ENCODE data around the gene TPBGL. TPM values are rescaled to one million over a fixed set of nuclear protein-coding genes. Genes with fewer than 3 reads are reported as not detected.

TPBGL gene, protein sequence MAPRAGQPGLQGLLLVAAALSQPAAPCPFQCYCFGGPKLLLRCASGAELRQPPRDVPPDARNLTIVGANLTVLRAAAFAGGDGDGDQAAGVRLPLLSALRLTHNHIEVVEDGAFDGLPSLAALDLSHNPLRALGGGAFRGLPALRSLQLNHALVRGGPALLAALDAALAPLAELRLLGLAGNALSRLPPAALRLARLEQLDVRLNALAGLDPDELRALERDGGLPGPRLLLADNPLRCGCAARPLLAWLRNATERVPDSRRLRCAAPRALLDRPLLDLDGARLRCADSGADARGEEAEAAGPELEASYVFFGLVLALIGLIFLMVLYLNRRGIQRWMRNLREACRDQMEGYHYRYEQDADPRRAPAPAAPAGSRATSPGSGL
- under 1 TPM; 0.08 to 0.29 (median 0.12) TPM for polyA plus RNA-seq (ENCODE audit: insufficient read depth in 1 of 5, insufficient read length in 5 of 5, low replicate concordance in 1 of 5)
- long read RNA-seq, donor 1, partial matches to known transcripts, result 0 of 1 reads
- long read RNA-seq, donor 1, other reads (novel, unspliced or antisense), result 0 of 1 reads
- long read RNA-seq, donor 2, result 0 reads
- long read RNA-seq, donor 3, partial matches to known transcripts, result 0 of 1 reads
- long read RNA-seq, donor 3, other reads (novel, unspliced or antisense), result 0 of 1 reads
- long read RNA-seq, donor 4, result 0 reads
- long read RNA-seq, donor 5, result 0 reads
- long read RNA-seq, donor 6, partial matches to known transcripts, result 0 of 1 reads
- long read RNA-seq, donor 6, other reads (novel, unspliced or antisense), result 0 of 1 reads
- long read RNA-seq, donor 7, partial matches to known transcripts, result 0 of 1 reads
- long read RNA-seq, donor 7, other reads (novel, unspliced or antisense), result 0 of 1 reads
- long read RNA-seq, donor 8, result 0 reads

DNA sequence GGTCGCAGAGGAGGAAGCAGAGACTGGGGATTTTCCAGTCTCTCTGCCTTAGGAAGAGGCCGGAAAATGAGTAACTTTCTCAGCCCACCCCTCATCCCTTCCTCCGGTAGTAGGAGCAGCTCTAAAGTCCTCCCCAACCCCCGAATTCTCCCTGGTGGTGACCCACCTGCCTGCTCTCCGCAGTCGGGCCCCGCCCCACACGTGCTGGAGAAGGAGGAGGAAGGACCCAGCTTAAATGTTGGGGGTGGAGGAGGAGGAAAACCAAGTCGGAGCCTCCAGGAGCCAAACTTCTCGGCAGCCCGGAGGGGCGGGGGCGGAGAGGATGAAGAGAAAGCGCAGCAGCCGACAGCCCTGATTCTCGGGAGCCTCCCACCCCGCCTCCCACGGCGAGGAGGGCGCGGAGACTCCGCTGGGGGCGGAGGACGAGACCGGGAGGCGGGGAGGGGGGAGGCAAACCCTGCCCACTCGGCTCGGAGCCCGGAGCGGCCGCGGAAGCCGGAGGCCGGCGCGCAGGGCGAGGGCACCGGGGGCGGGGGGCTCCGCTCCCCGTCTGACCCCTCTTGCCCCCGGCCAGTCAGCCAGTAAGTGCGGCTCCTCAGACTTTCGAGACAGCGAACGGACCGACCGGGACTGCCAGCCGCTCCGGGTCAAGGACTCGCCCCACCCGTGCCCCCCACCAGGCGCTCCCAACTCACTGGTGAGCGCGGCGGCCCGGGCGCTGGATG lies at the start of gene TPBGL:
Gene TPBGL, plus strand, starts transcription at position 464 of the 725 bp plus-strand sequence. CDS start 276 bp downstream, outside the sequence.
- DNase-seq, result no peak

DNA sequence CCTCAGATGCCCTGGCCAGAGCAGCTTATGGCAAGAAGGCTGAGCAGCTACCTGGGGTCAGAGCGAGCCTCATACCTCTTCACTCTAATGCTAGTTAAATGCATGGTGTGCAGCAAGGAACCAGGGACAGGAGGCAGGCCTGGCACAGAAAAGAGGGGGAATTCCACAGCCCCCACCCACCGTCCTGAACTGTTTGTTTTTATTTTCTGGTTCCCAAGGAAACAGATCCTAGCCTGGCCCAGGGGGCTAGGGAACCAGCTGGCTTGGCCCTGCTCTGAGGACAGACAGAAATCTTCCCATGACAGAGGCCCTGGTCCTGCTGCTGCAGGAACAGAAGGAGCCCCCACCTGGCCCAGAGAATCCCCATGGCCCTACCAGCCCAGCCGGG lies 49.2 kb upstream of the TPBGL start:
- no peak for DNase-seq

DNA sequence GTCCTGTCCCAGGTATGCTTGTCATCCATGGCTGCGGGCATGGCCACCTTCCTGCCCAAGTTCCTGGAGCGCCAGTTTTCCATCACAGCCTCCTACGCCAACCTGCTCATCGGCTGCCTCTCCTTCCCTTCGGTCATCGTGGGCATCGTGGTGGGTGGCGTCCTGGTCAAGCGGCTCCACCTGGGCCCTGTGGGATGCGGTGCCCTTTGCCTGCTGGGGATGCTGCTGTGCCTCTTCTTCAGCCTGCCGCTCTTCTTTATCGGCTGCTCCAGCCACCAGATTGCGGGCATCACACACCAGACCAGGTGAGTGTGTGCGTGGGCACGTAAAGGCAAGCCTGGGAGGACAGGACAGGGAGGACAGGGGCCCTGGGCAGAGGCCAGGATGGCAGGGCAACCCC lies 47.3 kb upstream of the TPBGL start:
- DNase-seq, result no peak

DNA sequence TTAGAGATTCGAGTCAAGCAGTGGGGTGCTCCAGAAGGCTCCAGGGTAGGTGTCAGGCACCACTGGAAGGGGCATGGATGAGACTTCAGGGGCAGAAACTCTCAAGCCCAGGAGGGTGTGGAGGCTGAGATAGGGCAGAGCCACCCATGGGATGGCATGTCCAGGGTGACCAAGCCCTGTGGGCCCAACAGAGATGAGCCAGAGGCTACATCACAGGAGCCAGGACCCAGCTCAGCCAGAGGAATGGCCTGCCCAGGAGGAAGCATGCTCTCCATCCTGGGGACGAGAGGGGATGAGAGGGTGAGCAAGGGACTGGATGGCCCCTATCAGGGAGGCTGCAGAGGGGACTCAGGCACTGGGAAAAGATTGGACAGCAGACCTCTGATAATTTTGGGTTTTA lies 46.9 kb upstream of the TPBGL start:
- DNase-seq, result no peak

DNA sequence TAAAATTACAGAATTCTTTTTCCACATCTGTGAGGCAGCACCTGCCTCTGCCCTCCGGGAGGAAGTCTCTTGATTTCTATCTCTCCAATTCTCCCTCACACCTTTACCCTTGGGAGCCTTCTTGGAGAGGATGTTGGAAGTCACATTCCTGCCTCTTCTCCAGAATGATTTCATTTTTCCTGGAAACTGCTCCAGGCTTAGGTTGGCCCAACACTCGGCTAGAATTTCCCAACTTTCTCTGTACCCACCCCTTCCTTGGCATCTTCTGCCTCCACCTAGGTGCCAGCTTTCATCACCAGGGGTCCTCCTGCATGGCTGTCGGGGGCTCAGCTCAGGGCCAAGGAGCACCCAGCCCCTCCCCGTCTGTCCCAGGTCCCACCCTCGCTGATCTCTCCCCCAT lies 46.4 kb upstream of the TPBGL start:
- no peak for DNase-seq

DNA sequence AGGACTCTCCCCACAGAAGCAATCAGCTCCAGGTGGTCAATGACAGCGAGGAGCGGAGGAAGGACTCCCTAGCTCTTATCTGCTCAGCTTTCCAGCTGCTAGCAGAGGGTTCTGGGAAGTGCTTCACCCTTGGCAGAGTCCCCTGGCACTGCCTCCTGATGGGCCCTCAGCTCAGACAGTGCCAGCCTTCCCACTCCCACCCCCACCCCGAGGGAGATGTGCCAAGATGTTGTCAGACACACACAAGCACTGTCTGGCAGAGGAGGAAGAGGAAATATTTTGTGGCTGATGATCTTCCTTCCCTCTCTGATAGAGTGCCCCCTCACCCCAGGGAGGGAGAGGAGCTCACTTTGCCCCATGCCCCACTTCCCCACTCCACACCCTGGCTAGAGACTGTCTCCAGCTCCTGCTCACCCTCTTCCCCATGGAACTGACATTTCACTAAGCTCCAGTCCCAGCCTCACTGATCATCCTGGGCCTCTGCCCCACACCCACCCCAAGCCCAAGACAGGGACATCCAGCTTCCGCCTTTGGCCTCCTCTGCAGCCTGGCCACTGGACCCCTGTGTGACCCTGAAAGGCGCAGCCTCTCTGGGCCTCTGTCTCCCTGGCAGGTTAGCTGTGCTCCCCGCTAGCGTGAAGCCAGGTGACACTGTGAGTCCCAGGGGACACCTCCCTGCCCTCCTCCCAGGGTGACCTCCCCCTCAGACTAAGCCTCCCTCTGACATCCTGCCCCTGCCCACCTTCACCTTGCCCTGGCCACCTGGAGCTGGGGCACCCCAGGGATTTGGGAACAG lies 45.2 kb upstream of the TPBGL start:
- no peak for DNase-seq

DNA sequence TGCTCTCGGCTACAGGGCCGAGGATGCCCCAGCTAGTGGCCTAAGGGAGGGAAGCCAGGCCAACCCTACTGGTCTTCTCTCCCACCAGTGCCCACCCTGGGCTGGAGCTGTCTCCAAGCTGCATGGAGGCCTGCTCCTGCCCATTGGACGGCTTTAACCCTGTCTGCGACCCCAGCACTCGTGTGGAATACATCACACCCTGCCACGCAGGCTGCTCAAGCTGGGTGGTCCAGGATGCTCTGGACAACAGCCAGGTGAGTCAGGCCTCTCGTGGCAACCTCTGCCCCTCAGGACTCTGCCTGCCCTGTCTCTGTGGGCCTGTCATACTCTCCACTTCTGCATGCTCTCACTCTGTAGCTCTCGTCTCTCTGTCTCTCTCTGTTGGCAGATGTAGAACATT lies 44.1 kb upstream of the TPBGL start:
- no peak for DNase-seq

DNA sequence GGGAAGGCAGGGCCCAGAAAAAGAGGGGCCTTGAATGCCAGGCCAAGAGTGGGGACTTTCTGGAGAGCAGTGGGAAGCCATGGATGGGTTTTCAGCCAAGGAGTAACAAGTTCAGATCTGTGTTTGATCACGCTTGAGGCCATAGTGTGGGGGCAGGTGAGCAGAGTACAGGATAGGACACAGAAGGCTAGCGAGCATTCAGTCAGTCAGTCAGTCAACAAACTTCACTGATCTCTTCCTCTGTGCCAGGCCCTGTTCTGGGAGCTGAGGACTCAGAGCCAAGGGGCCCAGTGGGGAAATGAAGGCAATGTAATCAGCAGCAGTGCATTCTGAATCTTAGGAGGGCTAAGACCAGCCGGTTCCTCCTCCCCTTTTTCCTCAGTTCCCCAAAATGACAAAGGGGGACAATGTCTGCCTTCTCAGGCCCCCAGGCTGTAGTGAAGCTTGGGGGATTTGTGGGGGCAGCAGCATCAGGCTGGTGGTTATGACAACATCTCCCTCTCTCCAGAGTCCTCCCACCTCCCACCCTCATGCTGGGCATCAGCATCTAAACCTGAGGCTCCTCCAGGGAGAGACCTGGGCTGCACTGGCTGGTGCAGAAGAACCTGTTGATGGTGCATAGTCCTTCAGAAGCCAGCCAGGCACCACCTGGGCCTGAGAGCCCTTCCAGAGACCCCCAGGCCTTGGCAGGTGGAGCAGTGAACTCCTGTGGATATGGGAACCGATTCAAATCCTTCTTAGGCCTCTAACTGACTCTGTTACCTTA lies 42.9 kb upstream of the TPBGL start:
- no peak for DNase-seq

DNA sequence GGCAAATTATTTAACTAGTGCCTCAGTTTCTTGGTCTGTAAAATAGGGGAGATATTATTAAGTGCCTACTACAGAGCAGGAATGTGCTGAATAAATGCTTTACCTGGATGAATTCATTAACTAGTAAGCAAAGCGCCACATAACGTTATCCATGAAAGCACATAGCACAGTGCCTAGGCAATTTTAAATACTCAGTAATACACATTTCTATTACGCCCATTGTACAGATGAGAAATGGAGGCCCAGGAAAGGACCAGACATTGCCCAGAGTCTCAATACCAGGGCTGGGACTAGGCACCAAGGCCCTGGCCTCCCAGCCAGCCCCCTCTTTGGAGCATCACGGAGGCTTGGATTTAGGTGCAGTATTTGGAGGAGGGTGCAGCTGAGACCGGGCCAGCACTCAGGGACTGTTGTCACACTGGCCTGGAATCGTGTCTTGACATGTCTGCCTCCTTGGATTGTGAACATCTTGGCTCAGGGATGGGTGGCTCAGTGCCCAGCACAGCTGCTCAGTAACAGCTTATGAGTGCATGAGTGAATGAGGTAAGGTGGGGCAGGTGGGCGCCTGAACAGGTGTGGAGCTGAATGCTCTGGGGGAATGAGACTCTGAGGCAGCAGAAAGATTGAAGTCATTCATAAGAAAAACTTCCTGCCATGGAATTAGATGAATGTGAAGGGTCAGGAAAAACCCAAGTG lies 42.1 kb upstream of the TPBGL start:
- no peak for DNase-seq

DNA sequence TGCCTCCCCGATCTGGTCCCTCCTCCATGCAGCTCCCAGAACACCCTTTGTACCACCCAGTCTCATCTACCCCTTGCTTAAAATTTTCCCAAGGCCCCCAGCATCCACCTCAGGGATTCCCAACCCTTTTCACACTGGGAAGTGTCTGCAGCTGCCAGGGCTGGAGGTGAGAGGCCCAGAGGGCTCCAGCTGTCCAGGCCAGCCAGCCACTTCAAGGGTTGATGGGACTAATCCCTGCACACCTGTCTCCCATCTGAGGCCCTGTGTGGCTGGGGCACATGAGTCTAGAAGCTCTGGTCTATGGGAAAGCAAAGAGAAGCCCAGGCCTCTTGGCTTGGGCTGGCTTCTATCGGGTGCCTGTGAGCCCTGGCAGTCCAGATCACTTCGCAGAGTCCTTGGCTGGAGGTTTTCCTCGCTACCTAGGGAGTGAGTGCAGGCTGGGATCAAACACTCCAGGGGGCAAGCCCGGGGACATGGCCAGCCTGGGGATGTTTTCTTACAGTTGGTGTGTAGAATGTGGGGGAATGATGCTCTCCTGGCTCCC lies 41.1 kb upstream of the TPBGL start:
- no peak for DNase-seq

DNA sequence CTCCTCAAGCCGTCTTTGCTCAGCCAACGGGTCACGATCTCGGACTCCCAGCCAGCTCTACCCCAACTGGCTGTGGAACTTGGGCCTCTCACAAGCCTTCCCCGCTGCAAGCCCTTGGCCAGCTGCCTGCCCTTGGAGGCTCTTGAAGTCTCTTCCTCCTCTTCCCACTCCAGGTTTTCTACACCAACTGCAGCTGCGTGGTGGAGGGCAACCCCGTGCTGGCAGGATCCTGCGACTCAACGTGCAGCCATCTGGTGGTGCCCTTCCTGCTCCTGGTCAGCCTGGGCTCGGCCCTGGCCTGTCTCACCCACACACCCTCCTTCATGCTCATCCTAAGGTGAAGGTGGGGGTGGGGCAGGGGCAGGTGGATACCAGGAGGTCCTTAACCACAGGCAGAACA lies 40.5 kb upstream of the TPBGL start:
- no peak for DNase-seq

DNA sequence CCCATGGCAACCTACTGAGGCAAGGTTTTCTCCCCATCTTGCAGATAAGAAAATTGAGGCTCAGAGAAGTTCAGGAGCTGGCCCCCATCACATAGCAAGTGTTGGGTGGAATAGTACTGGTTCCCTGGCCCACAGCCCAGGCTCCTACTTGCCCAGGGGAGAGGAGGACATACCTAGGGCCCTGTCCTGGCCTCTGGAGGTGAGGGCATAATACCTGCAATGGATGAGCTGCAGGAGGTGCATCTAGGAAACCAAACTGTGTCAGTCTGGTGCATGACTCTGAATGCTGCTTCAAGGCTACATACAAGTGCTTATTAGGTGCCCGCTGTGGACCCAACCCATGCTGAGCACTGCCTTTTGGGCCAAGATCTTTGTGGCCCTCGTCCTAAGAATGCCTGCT lies 40.0 kb upstream of the TPBGL start:
- DNase-seq, result no peak

DNA sequence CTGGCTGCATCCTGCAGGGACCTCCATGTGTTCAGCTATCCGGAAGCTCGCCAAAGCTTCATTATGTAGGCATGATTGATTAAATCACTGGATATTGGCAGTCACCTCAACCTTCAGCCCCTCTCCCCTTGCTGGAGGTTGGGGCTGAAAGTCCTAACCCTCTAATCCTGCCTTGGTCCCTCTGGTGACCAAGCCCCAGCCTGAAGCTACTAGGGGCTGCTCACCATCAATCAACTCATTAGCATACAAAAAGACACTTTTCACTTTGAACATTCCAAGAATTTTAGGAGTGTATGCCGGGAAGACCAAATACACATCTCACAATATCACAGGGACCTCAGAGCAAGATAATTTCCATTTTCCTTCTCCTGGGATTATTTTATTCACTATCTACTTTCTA lies 38.8 kb upstream of the TPBGL start:
- no peak for DNase-seq

DNA sequence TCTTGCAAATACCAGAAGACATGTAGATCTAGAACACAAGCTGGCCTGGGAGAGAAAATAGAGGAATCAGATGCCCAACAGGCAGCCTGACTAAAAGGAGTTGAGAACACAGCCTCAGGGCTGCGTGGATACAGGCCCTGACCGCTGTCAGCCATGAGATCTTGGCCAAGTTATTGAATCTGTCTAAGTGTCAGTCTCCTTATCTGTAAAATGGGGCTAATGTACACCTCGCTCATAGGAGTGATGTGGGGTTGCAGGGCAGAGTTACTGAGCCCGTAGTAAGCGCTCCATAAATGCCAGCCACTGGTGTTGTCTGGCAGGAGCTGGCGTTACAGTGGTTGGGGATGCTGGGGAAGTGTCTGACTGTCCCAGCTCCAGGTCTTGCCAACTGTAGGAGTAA lies 38.4 kb upstream of the TPBGL start:
- no peak for DNase-seq

DNA sequence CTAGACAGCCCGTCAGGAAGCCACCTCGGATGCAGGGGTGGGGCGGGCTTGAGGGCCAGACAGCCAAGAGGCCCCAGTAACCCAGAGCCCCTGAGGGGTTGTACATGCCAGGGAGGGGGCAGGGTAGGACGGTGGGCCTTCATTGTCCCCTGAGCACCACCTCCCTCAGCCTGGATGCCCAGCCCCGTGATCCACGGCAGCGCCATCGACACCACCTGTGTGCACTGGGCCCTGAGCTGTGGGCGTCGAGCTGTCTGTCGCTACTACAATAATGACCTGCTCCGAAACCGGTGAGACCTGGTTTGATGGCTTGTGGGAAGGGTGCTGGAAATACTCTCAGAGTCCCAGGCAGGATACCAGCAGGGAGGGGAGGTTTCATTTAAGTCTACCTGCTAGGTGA lies 37.4 kb upstream of the TPBGL start:
- DNase-seq, result no peak

DNA sequence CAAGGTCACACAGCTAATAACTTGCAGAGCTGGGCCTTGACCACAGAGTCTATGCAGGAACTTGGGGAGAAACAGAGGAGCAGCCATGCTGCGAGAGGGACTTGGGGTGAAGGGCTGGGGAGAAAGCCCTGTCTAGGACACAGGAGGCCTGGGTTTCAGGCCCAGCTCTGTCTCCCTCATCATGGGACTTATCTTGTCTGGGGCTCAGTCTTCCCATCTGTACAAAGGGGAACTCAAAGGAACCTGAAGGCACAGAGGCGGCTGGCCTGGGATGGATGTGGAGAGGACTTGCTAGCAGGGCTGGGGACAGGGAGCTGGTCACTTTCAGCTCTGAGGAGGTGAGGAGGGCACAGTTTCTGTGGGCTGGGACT lies 36.9 kb upstream of the TPBGL start:
- DNase-seq, result no peak

DNA sequence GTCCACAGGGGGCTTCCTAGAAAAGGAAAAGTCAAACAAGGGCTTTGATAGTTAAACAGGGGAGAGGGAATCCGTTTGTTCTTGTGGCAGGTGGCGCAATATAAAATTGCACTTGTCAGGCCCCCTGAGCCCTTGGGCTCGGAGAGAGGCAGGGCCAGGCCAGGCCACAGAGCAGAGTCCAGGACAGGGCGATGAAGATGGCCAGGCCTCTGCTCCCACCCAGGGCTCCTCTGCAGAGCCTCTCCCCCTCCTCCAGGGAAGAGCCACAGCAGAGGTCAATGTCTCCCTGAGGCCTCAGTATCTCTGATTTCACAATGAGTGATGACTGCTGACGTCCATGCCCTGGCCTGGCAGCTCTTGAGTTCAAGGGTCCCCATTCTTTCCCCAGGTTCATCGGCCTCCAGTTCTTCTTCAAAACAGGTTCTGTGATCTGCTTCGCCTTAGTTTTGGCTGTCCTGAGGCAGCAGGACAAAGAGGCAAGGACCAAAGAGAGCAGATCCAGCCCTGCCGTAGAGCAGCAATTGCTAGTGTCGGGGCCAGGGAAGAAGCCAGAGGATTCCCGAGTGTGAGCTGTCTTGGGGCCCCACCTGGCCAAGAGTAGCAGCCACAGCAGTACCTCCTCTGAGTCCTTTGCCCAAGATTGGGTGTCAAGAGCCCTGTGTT lies 36.4 kb upstream of the TPBGL start:
- DNase-seq, result no peak

DNA sequence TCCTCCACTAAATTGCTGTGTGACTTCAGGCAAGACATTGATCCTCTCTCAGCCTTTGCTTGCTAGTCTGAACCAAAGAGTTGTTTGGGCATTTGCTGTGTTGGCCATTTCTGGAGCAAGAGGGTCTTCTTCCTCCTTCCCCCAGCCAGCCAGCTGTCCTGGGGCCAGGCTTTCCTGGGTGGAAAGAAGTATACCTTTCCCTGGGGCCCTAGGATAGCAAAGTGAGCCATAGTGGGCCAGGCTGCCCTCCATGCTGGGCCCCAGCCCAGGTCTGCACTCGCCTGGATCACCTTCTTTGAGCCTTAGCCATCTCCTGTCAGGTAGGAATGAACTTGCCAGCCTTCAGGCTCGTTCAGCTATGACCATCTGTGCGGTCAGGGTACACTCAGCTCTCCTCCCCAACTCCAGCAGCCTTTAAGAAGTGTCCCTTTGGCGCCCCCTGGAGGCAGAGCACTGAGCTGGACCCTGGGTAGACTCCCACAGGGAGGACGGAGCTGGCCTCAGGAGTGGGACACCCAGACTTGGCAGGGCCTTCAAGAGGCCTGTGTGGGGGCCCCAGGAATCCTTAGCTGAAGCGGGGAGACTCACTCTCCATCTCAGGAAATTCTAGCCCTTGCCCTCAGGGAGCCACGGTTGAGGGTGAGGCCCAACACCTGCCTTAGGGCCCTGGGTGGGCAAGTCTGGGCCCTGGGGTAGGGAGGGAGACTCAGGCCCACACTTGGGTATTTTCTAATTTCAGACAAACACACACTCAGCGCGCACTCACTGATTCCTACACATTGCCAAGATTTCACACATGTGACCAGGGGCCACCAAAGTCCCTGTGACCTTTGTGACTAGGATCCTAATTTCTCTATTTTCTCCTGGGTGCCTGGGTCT lies 35.6 kb upstream of the TPBGL start:
- peak in 1 of 2 donors; percentile 54 for DNase-seq

Measured in right lung (tissue), 10 donors.